Measurements from ENCODE around the gene GASK1A. TPM values are rescaled to one million over a fixed set of nuclear protein-coding genes. Genes with fewer than 3 reads are reported as not detected.

Gene GASK1A
- total and polyA plus RNA-seq, 2 experiments from 2014 or later = 2.6 to 11.1 TPM

GRCh38 chr3:43015572-43015971, 36.5 kb downstream of the GASK1A start:
- no peaks in the 10 kb centered on the region for H3K36me3 ChIP-seq (ENCODE audit: insufficient read depth)
- no peak overlapping the region for H3K4me3 ChIP-seq
- Mint-ChIP-seq H3K9me3 (no peaks in the 10 kb centered on the region), H3K4me1 (no peaks in the 10 kb centered on the region), H3K27me3 (ENCODE audit: insufficient read depth, low read depth, poor library complexity) (no peaks in the 10 kb centered on the region), H3K4me3 (no peak overlapping the region), H3K36me3 (ENCODE audit: low read depth) (no peaks in the 10 kb centered on the region; the same call in 2 of the 3 replicates), H3K27ac (no peak overlapping the region)
- no peak for DNase-seq (ENCODE audit: low spot score)
- 0 out of 2 replicates have a peak, but pooled peaks cover 2% of the 10 kb centered on the region for H3K9me2 ChIP-seq (ENCODE audit: insufficient read depth)
- no peaks in the 10 kb centered on the region for H3K79me2 ChIP-seq (replicated peaks; ENCODE audit: insufficient read depth)
- H3K4me2 ChIP-seq = no peak overlapping the region
- TF ChIP-seq ZNF331 (CRISPR knock-in tag; IDR thresholded peaks at IDR 0.05; ENCODE audit: low read depth) (no peak), CREB1 (CRISPR knock-in tag; IDR thresholded peaks at IDR 0.05; ENCODE audit: low read depth) (no peak), NANOG (IDR thresholded peaks at IDR 0.05; ENCODE audit: borderline replicate concordance) (no peak), POLR2AphosphoS5 (IDR thresholded peaks at IDR 0.05; ENCODE audit: low read depth) (no peak), EZH2phosphoT487 (IDR thresholded peaks at IDR 0.05; ENCODE audit: unreplicated experiment) (no peak), ZNF462 (CRISPR knock-in tag; IDR thresholded peaks at IDR 0.05) (no peak), JUNB (IDR thresholded peaks at IDR 0.05; ENCODE audit: unreplicated experiment) (no peak), EZH2 (IDR thresholded peaks at IDR 0.05; ENCODE audit: low read depth, unreplicated experiment) (no peak), STAT1 (IDR thresholded peaks at IDR 0.05; ENCODE audit: unreplicated experiment) (no peak)
- no peak overlapping the region for H2AFZ ChIP-seq
- no peaks in the 10 kb centered on the region for H4K20me1 ChIP-seq (replicated peaks; ENCODE audit: insufficient read depth)
- H3K4me1 ChIP-seq (ENCODE audit: insufficient read depth) = no peaks in the 10 kb centered on the region
- no peaks in the 10 kb centered on the region for H3F3A ChIP-seq (replicated peaks; ENCODE audit: low read depth)
- H3K27ac ChIP-seq (ENCODE audit: low read depth) = no peak overlapping the region
- no peaks in the 10 kb centered on the region for H3K27me3 ChIP-seq (ENCODE audit: insufficient read depth)
- no peak for ATAC-seq

Measured in GM23338 (cell line).